Activated T-helper 2 cell treated with anti-CD3 and anti-CD28 coated beads, Interferon-gamma antibody, Interleukin-2, Interleukin-4, amounts not matched to agents 10 μg/mL and 5 μg/mL and 100 μg/mL, durations not matched to agents 14 hours and 24 hours and 36 hours (primary cell): ENCODE data around the gene IL1A. TPM values are rescaled to one million over a fixed set of nuclear protein-coding genes. Genes with fewer than 3 reads are reported as not detected.

Source experiments
- DNase-seq: peaks from one replicate; pipeline ENCODE4 v3.0.0; 2021; ENCODE audit warnings: low spot score
- H3K27ac Mint-ChIP-seq: one replicate; pipeline ENCODE4 v1.8.0; 2021; ENCODE audit warnings: mixed read lengths
- H3K27me3 Mint-ChIP-seq: one replicate; pipeline ENCODE4 v1.8.0; 2021; ENCODE audit warnings: low read depth, mixed read lengths
- H3K36me3 Mint-ChIP-seq: one replicate; pipeline ENCODE4 v1.8.0; 2021; ENCODE audit warnings: low read depth, mixed read lengths
- H3K4me1 Mint-ChIP-seq: one replicate; pipeline ENCODE4 v1.8.0; 2021; ENCODE audit warnings: low read depth, mixed read lengths
- H3K4me3 Mint-ChIP-seq: one replicate; pipeline ENCODE4 v1.8.0; 2021; ENCODE audit warnings: low read depth, mild to moderate bottlenecking, moderate library complexity, mixed read lengths
- H3K9me3 Mint-ChIP-seq: one replicate; pipeline ENCODE4 v1.8.0; 2021; ENCODE audit warnings: mixed read lengths
- intact Hi-C: fragments of 100-400 bp; cut with micrococcal nuclease; formaldehyde crosslinking; loops from one replicate; pipeline ENCODE4 v1.15.1; 2023
- total RNA-seq: library from RNA; stranded (reverse); gene quantifications from 2 replicates; pipeline ENCODE4 v1.2.3, GENCODE V29; 2022

IL1A gene
- total RNA-seq, 1 donor from 2014 or later, result 7.0 TPM

DNA sequence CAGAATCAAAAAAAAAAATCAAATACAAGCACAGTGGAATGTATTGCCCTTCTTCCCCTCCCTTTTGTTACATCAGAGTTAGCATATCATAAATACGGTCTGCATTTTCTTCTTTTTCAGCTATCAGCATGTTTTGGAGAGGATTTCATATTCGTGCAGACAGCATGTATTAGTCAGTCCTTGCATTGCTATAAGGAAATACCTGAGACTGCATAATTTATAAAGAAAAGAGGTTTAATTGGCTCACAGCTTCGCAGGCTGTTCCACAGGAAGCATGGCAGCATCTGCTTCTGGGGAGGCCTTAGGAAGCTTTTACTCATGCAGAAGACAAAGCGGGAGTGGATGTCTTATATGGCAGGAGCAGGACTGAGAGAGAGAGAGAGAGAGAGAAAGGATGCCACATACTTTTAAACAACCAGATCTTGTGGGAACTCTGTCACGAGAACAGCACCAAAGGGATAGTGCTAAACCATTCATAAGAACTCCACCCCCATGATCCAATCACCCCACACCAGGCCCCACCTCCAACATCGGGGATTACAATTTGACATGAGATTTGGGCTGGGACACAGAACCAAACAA lies 43.4 kb upstream of the IL1A start:
- Mint-ChIP-seq H3K27ac (peak overlapping the region; percentile 19), H3K9me3 (no peaks in the 10 kb centered on the region), H3K36me3 (no peaks in the 10 kb centered on the region), H3K4me3 (no peak overlapping the region), H3K27me3 (peaks cover 5% of the 10 kb centered on the region), H3K4me1 (peaks cover 32% of the 10 kb centered on the region)
- intact Hi-C loops, result loop anchor here (10.0 kb wide), 2 partner anchors 53 to 183 kb away; partner anchors contain the start of gene SLC20A1
- DNase-seq, result no peak

DNA sequence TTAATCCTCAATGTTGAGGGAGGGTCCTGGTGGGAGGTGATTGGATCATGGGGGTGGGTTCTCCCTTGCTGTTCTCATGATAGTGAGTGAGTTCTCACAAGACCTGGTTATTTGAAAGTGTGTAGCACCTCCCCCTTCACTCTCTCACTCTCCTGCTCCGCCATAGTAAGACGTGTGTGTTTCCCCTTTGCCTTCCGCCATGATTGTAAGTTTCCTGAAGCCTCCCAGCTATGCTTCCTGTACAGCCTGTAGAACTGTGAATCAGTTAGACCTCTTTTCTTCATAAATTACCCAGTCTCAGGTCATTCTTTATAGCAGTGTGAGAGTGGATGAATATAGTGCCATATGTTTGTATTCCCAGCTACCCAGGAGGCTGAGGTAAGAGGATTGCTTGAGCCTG lies 42.7 kb upstream of the IL1A start:
- no peak overlapping the region for H3K4me3 Mint-ChIP-seq
- H3K27ac Mint-ChIP-seq, result no peak overlapping the region
- peaks cover 38% of the 10 kb centered on the region for H3K4me1 Mint-ChIP-seq
- DNase-seq, result no peak
- intact Hi-C loops, result loop anchor here (10.0 kb wide), 2 partner anchors 52 to 182 kb away; partner anchors contain the start of gene SLC20A1
- no peaks in the 10 kb centered on the region for H3K9me3 Mint-ChIP-seq
- H3K27me3 Mint-ChIP-seq, result peaks cover 5% of the 10 kb centered on the region
- no peaks in the 10 kb centered on the region for H3K36me3 Mint-ChIP-seq

GRCh38 chr2:112825706-112826105 lies 41.4 kb upstream of the IL1A start:
- Mint-ChIP-seq H3K9me3 (no peaks in the 10 kb centered on the region), H3K36me3 (no peaks in the 10 kb centered on the region), H3K4me1 (peaks cover 51% of the 10 kb centered on the region), H3K4me3 (no peak overlapping the region), H3K27ac (no peak overlapping the region), H3K27me3 (peaks cover 2% of the 10 kb centered on the region)
- no peak for DNase-seq
- intact Hi-C loops, result loop anchor here (10.0 kb wide), 2 partner anchors 51 to 181 kb away; partner anchors contain the start of gene SLC20A1

- no peak overlapping the region for H3K4me3 Mint-ChIP-seq
- no peak overlapping the region for H3K27ac Mint-ChIP-seq
- intact Hi-C loops, result loop anchor here (10.0 kb wide), 2 partner anchors 50 to 180 kb away; partner anchors contain the start of gene SLC20A1
These were observed 40.4 kb upstream of the IL1A start for GRCh38 chr2:112824694-112825085.

DNA sequence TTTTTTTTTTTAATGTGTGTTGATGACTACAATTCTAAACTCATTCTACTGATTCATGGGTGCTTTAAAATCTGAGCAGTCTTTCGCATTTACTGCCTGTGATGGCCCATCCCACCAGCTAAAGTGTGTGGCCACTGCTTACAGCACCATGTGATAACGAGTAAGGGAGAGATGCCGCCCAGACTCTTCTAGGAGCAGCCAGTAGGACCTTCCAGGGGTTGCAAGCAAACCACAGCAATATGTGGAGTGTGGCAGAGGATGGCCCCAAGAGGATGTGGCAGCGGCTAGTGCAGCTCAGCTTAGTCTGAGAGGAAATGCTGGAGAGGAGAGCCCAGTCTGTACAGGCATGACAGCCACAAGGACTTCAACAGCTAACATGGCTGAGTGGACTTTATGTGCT lies 37.4 kb upstream of the IL1A start:
- H3K27ac Mint-ChIP-seq, result peak overlapping the region; percentile 78
- H3K36me3 Mint-ChIP-seq, result no peaks in the 10 kb centered on the region
- H3K4me1 Mint-ChIP-seq, result peaks cover 41% of the 10 kb centered on the region
- H3K9me3 Mint-ChIP-seq, result no peaks in the 10 kb centered on the region
- peak overlapping the region; percentile 33 for H3K4me3 Mint-ChIP-seq
- intact Hi-C loops, result loop anchor here (1.0 to 10.0 kb wide), 7 partner anchors 13 to 177 kb away; partner anchors contain the start of gene SLC20A1
- DNase-seq, result peak; percentile 20
- no peaks in the 10 kb centered on the region for H3K27me3 Mint-ChIP-seq

More at GRCh38 chr2:112824694-112825085, 40.4 kb upstream of the IL1A start:
- Mint-ChIP-seq H3K27me3 (no peaks in the 10 kb centered on the region), H3K36me3 (no peaks in the 10 kb centered on the region), H3K4me1 (peaks cover 58% of the 10 kb centered on the region), H3K9me3 (no peaks in the 10 kb centered on the region)
- no peak for DNase-seq

GRCh38 chr2:112821142-112821541 lies 36.8 kb upstream of the IL1A start:
- no peaks in the 10 kb centered on the region for H3K27me3 Mint-ChIP-seq
- peaks cover 41% of the 10 kb centered on the region for H3K4me1 Mint-ChIP-seq
- no peaks in the 10 kb centered on the region for H3K36me3 Mint-ChIP-seq
- peak; percentile 18 for DNase-seq
- H3K27ac Mint-ChIP-seq, result peak overlapping the region; percentile 78
- H3K9me3 Mint-ChIP-seq, result no peaks in the 10 kb centered on the region
- H3K4me3 Mint-ChIP-seq, result no peak overlapping the region
- intact Hi-C loops, result loop anchor here (1.0 to 10.0 kb wide), 7 partner anchors 13 to 176 kb away; partner anchors contain the start of gene SLC20A1

- H3K36me3 Mint-ChIP-seq, result no peaks in the 10 kb centered on the region
- H3K27me3 Mint-ChIP-seq, result no peaks in the 10 kb centered on the region
- no peak for DNase-seq
- intact Hi-C loops, result loop anchor here (2.0 to 10.0 kb wide), 4 partner anchors 16 to 176 kb away; partner anchors contain the start of gene SLC20A1
- no peak overlapping the region for H3K27ac Mint-ChIP-seq
- H3K4me1 Mint-ChIP-seq, result peaks cover 39% of the 10 kb centered on the region
- no peaks in the 10 kb centered on the region for H3K9me3 Mint-ChIP-seq
- no peak overlapping the region for H3K4me3 Mint-ChIP-seq
These were observed 36.0 kb upstream of the IL1A start for GRCh38 chr2:112820343-112820742.

GRCh38 chr2:112819081-112819480 lies 34.8 kb upstream of the IL1A start:
- Mint-ChIP-seq H3K4me1 (peaks cover 33% of the 10 kb centered on the region), H3K36me3 (no peaks in the 10 kb centered on the region), H3K4me3 (no peak overlapping the region), H3K27me3 (no peaks in the 10 kb centered on the region), H3K9me3 (no peaks in the 10 kb centered on the region), H3K27ac (no peak overlapping the region)
- no peak for DNase-seq
- intact Hi-C loops, result no loop called here

- no peaks in the 10 kb centered on the region for H3K27me3 Mint-ChIP-seq
- peaks cover 30% of the 10 kb centered on the region for H3K4me1 Mint-ChIP-seq
- H3K27ac Mint-ChIP-seq, result no peak overlapping the region
- no peaks in the 10 kb centered on the region for H3K9me3 Mint-ChIP-seq
- H3K4me3 Mint-ChIP-seq, result no peak overlapping the region
- no peaks in the 10 kb centered on the region for H3K36me3 Mint-ChIP-seq
- intact Hi-C loops, result no loop called here
- DNase-seq, result no peak
These were observed 34.0 kb upstream of the IL1A start for GRCh38 chr2:112818094-112818902.

DNA sequence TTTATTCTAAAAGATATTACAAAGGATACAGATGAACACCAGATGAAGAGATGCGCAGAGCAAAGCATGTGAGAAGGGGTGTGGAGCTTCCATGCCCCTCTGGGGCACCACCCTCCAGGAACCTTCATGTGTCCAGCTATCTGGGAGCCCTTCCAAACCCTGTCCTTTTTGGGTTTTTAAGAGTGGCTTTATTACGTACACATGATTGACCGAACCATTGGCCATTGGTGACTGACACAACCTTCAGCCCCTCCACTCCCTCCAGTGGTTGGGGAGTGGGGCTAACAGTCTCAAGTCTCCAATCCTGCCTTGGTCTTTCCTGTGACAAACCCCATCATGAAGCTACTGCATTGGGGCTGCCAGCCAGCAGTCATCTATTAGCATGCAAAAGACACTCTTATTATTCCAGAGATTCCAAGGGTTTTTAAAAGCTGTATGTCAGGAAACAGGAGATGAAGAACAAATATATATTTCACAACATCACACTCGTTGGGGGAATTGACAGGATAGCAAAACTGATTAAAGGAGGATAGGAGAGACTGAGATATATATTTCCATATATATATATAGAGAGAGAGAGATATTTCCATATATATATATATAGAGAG lies 32.9 kb upstream of the IL1A start:
- intact Hi-C loops, result no loop called here
- H3K27ac Mint-ChIP-seq, result no peak overlapping the region
- H3K27me3 Mint-ChIP-seq, result no peaks in the 10 kb centered on the region
- H3K4me1 Mint-ChIP-seq, result peaks cover 33% of the 10 kb centered on the region
- DNase-seq, result no peak
- H3K36me3 Mint-ChIP-seq, result no peaks in the 10 kb centered on the region
- no peaks in the 10 kb centered on the region for H3K9me3 Mint-ChIP-seq
- H3K4me3 Mint-ChIP-seq, result no peak overlapping the region

DNA sequence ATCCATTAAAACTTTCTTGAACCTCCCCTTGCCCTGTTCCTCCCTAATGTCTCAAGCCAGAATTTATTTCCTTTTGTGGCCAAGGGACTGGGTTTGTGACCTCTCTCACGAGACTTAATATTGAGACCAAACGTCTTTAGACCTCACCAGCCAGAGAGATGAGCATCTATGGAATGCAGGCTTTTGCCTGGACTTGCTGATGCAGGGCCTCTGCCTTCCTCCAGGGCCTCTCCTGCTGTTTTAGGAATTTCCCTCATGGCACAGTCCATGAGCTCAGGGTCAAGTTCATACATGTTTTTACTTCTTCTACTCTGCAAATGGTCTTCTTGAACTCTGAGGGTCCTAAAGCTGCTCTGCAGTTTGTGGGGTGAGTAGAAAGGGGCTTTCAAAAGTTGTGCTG lies 30.0 kb upstream of the IL1A start:
- no peak for DNase-seq

DNA sequence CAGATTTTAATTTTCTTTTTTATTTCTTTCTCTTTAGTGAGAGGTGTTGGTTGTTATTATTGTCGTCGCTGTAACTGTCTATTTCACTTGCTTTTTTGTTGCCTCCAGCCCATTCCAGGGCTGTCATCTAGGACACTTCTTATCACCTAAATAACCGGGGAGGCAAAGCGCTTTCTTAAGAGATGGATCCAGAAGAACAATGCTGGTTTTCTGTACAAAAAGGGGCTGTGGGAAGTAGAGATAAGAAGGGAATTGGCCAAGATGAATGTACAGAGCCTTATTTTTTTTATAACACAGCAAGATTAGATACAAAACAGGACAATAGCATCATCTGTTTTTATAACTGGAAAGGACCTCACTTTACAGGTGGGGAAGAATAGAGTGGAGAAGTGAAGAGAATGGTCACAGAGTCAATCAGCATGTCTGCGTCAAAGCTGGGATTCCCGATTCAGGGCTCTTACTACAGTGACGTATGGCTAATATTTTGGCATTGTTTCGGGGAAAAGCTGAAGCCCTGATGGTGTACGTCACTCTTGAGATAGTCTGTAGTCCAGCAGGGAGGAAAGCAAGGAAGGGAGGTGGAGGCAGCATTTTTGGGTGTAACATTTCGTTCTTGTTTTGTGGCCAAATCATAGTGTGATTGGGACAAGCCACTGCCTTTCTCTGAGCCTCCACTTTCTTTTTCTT lies 29.1 kb upstream of the IL1A start:
- intact Hi-C loops, result no loop called here
- Mint-ChIP-seq H3K36me3 (peaks cover 4% of the 10 kb centered on the region), H3K27me3 (no peaks in the 10 kb centered on the region), H3K4me3 (no peak overlapping the region), H3K9me3 (peaks cover 17% of the 10 kb centered on the region), H3K27ac (no peak overlapping the region), H3K4me1 (peaks cover 23% of the 10 kb centered on the region)
- no peak for DNase-seq

More for the DNA sequence above, 30.0 kb upstream of the IL1A start:
- H3K27me3 Mint-ChIP-seq, result no peaks in the 10 kb centered on the region
- H3K27ac Mint-ChIP-seq, result no peak overlapping the region
- intact Hi-C loops, result no loop called here
- peaks cover 11% of the 10 kb centered on the region for H3K9me3 Mint-ChIP-seq
- peaks cover 4% of the 10 kb centered on the region for H3K36me3 Mint-ChIP-seq
- peaks cover 22% of the 10 kb centered on the region for H3K4me1 Mint-ChIP-seq
- no peak overlapping the region for H3K4me3 Mint-ChIP-seq
